ENCODE measurements around the gene CACNA1G.

Gene CACNA1G

GRCh38 chr17:50570032-50570431, 9.5 kb downstream of the CACNA1G start:
- no peak for DNase-seq

- DNase-seq, result no peak
Observed at GRCh38 chr17:50570528-50570927, 10.0 kb downstream of the CACNA1G start.

GRCh38 chr17:50571681-50572080, 11.2 kb downstream of the CACNA1G start:
- DNase-seq, result no peak

GRCh38 chr17:50572541-50572940, 12.0 kb downstream of the CACNA1G start:
- no peak for DNase-seq

- DNase-seq, result no peak
Observed at GRCh38 chr17:50573866-50574611, 13.5 kb downstream of the CACNA1G start.

GRCh38 chr17:50575581-50576210, 15.2 kb downstream of the CACNA1G start:
- DNase-seq, result no peak

GRCh38 chr17:50576864-50577263, 16.3 kb downstream of the CACNA1G start:
- no peak for DNase-seq

GRCh38 chr17:50577451-50577954, 17.0 kb downstream of the CACNA1G start:
- no peak for DNase-seq

- DNase-seq, result no peak
Observed at GRCh38 chr17:50578173-50578572, 17.7 kb downstream of the CACNA1G start.

GRCh38 chr17:50579399-50579798, 18.9 kb downstream of the CACNA1G start:
- no peak for DNase-seq

GRCh38 chr17:50580646-50581045, 20.1 kb downstream of the CACNA1G start:
- no peak for DNase-seq

GRCh38 chr17:50581316-50581715, 20.8 kb downstream of the CACNA1G start:
- DNase-seq, result no peak

GRCh38 chr17:50582741-50583140, 22.2 kb downstream of the CACNA1G start:
- no peak for DNase-seq

- no peak for DNase-seq
Observed at GRCh38 chr17:50583641-50584040, 23.1 kb downstream of the CACNA1G start.

GRCh38 chr17:50584116-50584515, 23.6 kb downstream of the CACNA1G start:
- DNase-seq, result no peak

GRCh38 chr17:50584749-50585148, 24.2 kb downstream of the CACNA1G start:
- no peak for DNase-seq

GRCh38 chr17:50585346-50585745, 24.8 kb downstream of the CACNA1G start:
- DNase-seq, result no peak

GRCh38 chr17:50585891-50586290, 25.4 kb downstream of the CACNA1G start:
- DNase-seq, result no peak

GRCh38 chr17:50586421-50587247, 26.1 kb downstream of the CACNA1G start:
- DNase-seq, result no peak

GRCh38 chr17:50587571-50587970, 27.1 kb downstream of the CACNA1G start:
- no peak for DNase-seq

- no peak for DNase-seq
Observed at GRCh38 chr17:50588391-50589049, 28.0 kb downstream of the CACNA1G start.

- DNase-seq, result no peak
Observed at GRCh38 chr17:50589095-50589705, 28.7 kb downstream of the CACNA1G start.

All from AML-193 (cell line).